Calu3 (cell line): ENCODE results near the gene RPS3A. TPM values are rescaled to one million over a fixed set of nuclear protein-coding genes. Genes with fewer than 3 reads are reported as not detected.

Source experiments
- BruUV-seq: library from RNA; stranded (reverse); fragments of 400-500 nt; replicated peaks from 2 replicates; lab custom pipeline; 2021; lab: Mats Ljungman, UMichigan
- CTCF ChIA-PET: fragments of 300-600 bp; sonication (Branson Sonifier 250); formaldehyde crosslinking; loops from one replicate; lab custom pipeline; 2022; ENCODE audit warnings: antibody characterized with exemption; lab: Charles Lee
- DNase-seq: peaks from one replicate; pipeline ENCODE4 v3.0.0; 2022
- H3K27ac Mint-ChIP-seq: one replicate; pipeline ENCODE4 v1.8.0; 2022; ENCODE audit warnings: mixed read lengths; ENCODE audit not compliant: unreplicated experiment
- H3K27me3 Mint-ChIP-seq: one replicate; pipeline ENCODE4 v1.8.0; 2022; ENCODE audit warnings: mixed read lengths; ENCODE audit not compliant: unreplicated experiment
- H3K36me3 Mint-ChIP-seq: one replicate; pipeline ENCODE4 v1.8.0; 2022; ENCODE audit warnings: mild to moderate bottlenecking, moderate library complexity, mixed read lengths; ENCODE audit not compliant: insufficient read depth, unreplicated experiment
- H3K4me1 Mint-ChIP-seq: one replicate; pipeline ENCODE4 v1.8.0; 2022; ENCODE audit warnings: mild to moderate bottlenecking, low read depth, mixed read lengths; ENCODE audit not compliant: unreplicated experiment
- H3K4me3 Mint-ChIP-seq: one replicate; pipeline ENCODE4 v1.8.0; 2022; ENCODE audit warnings: mild to moderate bottlenecking, low read depth, moderate library complexity, mixed read lengths; ENCODE audit not compliant: unreplicated experiment
- H3K9me3 Mint-ChIP-seq: one replicate; pipeline ENCODE4 v1.8.0; 2022; ENCODE audit warnings: low read depth, mixed read lengths; ENCODE audit not compliant: unreplicated experiment
- intact Hi-C: fragments of 100-400 bp; cut with micrococcal nuclease; formaldehyde crosslinking; loops from one replicate; pipeline ENCODE4 v1.10.0; 2022; ENCODE audit not compliant: unreplicated experiment
- total RNA-seq: library from RNA; stranded (reverse); gene quantifications from 2 replicates; pipeline ENCODE4 v1.2.3, GENCODE V29; 2022
- TF ChIP-seq, protein P1 (sequence below): fragments of 200-600 bp; IDR thresholded peaks from one replicate; pipeline ENCODE4 v1.8.0; 2022; ENCODE audit warnings: antibody characterized with exemption; ENCODE audit not compliant: unreplicated experiment

RPS3A gene
- total RNA-seq, 1 experiment from 2014 or later: 862 TPM

DNA sequence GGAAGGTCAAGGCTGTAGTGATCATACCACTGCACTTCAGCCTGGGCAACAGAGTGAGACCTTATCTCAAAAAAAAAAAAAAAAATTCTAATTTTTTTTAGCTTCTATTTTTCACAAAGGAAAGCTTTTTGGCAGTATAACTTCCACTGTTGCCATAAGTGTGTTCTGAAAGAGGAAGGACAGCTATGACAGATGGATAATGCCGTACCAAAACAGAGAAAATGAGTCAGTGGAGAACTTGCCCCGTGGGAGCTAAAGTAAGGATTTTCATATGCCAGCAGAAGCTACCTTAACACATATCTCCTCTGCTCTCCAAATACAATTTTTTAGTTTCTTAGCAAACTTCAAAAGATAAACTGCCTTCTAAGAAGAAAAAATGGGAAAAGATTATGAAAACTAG lies 43.7 kb downstream of the RPS3A start:
- H3K27ac Mint-ChIP-seq: no peak overlapping the region
- no TSS peak for BruUV-seq
- DNase-seq: no peak
- TF ChIP-seq, protein P1, sequence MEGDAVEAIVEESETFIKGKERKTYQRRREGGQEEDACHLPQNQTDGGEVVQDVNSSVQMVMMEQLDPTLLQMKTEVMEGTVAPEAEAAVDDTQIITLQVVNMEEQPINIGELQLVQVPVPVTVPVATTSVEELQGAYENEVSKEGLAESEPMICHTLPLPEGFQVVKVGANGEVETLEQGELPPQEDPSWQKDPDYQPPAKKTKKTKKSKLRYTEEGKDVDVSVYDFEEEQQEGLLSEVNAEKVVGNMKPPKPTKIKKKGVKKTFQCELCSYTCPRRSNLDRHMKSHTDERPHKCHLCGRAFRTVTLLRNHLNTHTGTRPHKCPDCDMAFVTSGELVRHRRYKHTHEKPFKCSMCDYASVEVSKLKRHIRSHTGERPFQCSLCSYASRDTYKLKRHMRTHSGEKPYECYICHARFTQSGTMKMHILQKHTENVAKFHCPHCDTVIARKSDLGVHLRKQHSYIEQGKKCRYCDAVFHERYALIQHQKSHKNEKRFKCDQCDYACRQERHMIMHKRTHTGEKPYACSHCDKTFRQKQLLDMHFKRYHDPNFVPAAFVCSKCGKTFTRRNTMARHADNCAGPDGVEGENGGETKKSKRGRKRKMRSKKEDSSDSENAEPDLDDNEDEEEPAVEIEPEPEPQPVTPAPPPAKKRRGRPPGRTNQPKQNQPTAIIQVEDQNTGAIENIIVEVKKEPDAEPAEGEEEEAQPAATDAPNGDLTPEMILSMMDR: no peak
- no peaks in the 10 kb centered on the region for H3K36me3 Mint-ChIP-seq
- intact Hi-C loops: no loop called here
- H3K27me3 Mint-ChIP-seq: no peaks in the 10 kb centered on the region
- no peak overlapping the region for H3K4me3 Mint-ChIP-seq
- no peaks in the 10 kb centered on the region for H3K9me3 Mint-ChIP-seq
- H3K4me1 Mint-ChIP-seq: no peaks in the 10 kb centered on the region
- CTCF ChIA-PET: interaction anchor here (0.7 kb wide), 1 partner anchor 634 kb away, joined by 3 read pairs; no protein-coding TSS in a partner anchor

DNA sequence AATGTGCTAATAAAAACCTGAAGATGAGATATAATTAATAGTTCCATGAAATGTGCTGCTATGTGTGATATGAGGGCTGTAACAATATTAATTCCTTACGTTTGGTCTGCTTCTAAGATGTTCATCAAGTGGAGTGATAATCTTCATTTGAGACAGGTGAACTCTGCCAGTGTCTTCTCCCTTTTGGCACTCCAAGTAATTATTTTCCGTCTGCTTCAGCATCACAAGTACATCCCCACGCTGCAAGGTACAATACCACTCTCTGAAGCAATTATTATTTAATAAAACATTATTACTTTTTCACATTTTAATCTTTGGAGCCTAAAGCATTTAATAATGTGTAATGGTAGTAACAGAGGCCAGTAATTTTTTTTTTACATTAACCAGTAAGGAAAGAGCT lies 44.4 kb downstream of the RPS3A start:
- H3K9me3 Mint-ChIP-seq: no peaks in the 10 kb centered on the region
- H3K4me3 Mint-ChIP-seq: no peak overlapping the region
- BruUV-seq: no TSS peak
- H3K27me3 Mint-ChIP-seq: no peaks in the 10 kb centered on the region
- TF ChIP-seq, protein P1: no peak
- no peaks in the 10 kb centered on the region for H3K36me3 Mint-ChIP-seq
- DNase-seq: no peak
- H3K4me1 Mint-ChIP-seq: no peaks in the 10 kb centered on the region
- intact Hi-C loops: no loop called here
- CTCF ChIA-PET: interaction anchor here (0.7 kb wide), 1 partner anchor 65 kb away, joined by 3 read pairs; no protein-coding TSS in a partner anchor
- H3K27ac Mint-ChIP-seq: no peak overlapping the region

DNA sequence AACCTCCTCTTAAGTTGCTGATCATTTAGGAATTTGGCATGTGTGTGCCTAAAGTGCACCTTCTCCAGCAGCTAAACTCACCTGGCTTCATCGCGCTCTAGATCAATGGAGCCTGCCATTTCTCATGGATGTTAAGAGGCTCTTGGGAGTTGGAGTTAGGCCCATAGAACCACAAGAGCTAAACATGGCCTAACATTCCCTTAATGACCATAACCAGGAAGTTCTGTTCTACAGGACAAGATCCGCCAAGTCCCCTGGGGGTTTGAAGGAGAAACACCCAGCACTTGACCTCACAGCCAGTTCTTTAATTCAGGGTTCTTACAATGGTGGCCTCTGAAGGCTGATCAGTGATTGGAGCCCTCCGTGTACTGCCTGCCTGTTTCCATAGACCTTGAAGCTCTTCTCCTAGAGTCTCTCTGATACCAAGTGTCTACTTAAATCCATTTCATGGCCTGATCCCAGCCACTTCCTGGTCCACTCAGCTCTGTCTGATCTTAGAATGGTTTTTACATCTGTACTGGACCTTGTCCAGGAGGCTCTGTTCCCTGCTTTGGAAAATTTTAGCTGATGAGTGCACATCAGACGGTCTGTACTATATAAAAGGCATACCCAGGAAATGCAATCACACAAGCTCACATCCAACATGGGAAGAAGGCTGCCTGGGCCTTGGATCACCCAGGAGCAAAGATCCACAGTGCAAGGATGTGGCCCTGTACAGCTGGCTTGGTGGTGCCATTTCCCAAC lies 45.1 kb downstream of the RPS3A start:
- TF ChIP-seq, protein P1: no peak
- BruUV-seq: no TSS peak
- Mint-ChIP-seq H3K4me1 (no peaks in the 10 kb centered on the region), H3K27ac (no peak overlapping the region), H3K36me3 (no peaks in the 10 kb centered on the region), H3K27me3 (no peaks in the 10 kb centered on the region), H3K4me3 (no peak overlapping the region), H3K9me3 (no peaks in the 10 kb centered on the region)
- no peak for DNase-seq
- CTCF ChIA-PET: interaction anchor here (0.7 kb wide), 1 partner anchor 64 kb away, joined by 3 read pairs; no protein-coding TSS in a partner anchor
- intact Hi-C loops: no loop called here

DNA sequence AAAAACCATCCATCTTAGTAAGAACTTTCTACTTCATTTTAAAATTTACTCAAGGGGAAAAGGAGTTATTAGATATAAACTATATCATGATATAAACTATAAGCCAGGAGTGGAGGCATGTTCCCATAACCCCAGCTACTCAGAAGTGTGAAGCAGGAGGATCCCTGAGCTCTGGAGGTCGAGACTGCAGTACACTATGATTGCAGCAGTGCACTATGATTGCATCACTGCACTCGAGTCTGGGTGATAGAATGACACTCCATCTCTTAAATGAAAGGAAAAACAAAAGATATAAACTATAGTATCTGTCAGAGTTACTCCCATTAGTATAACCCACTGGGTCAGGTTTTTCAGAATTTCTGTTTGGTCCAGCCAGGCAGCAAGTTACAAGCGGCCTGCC lies 47.6 kb downstream of the RPS3A start:
- Mint-ChIP-seq H3K9me3 (no peaks in the 10 kb centered on the region), H3K27me3 (no peaks in the 10 kb centered on the region), H3K27ac (no peak overlapping the region), H3K4me1 (no peaks in the 10 kb centered on the region), H3K36me3 (no peaks in the 10 kb centered on the region), H3K4me3 (no peak overlapping the region)
- TF ChIP-seq, protein P1: no peak
- CTCF ChIA-PET: no interaction called here
- DNase-seq: no peak
- no TSS peak for BruUV-seq
- intact Hi-C loops: no loop called here
